ENCODE measurements around the gene STAU1.
"Not testable (repeated sequence)": the region's sequence is repeated elsewhere in the genome, so short reads cannot be mapped to it uniquely, and the experiment has no call there.

STAU1 gene

DNA sequence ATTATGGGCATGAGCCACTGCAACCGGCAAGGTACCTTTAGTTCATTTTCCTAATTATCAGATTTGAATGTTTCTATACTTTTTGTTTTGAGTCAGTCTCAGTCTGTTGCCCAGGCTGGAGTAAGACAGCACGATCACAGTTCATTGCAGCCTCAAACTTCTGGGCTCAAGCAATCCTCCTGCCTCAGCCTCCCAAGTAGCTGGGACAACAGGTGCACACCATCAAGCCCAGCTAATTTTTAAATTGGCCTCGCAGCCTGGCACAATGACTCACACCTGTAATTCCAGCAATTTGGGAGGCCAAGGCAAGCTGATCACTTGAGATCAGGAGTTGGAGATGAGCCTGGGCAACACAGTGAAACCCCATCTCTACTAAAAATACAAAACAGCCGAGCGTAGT lies 24.4 kb downstream of the STAU1 start:
- DNase-seq, result no peak

DNA sequence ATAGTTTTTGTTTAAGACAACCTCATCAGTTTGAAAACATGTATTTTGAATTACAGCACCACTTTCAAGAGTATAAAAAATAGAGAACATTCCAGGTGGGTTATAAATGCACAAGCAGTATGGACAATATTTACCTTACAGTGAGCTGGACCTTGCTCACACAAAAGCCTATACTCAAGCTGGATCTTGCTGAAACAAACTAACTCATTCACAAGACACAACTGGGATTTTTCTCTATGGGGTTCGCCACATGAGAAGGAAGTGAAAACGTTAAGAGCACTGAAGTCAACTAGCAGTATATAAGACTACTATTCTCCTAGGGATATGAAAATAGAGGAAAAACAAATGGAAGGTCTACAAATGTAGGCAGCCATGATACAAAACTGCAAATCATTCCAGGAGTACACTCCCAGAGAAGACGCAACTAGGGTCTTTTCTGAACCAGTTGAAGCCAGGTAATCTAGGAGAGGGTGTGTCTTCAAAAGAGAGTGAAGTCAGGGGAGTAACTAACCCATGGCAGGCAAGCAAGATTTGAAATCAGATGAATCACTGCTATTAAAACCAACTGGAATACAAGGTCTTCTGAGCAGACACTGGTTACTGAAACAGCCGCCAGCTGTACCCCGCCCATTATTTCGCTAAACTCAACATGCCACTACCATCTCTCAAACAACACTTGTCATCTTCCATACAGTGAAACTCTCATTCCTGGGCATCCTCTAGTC lies 26.5 kb downstream of the STAU1 start:
- DNase-seq, result no peak

DNA sequence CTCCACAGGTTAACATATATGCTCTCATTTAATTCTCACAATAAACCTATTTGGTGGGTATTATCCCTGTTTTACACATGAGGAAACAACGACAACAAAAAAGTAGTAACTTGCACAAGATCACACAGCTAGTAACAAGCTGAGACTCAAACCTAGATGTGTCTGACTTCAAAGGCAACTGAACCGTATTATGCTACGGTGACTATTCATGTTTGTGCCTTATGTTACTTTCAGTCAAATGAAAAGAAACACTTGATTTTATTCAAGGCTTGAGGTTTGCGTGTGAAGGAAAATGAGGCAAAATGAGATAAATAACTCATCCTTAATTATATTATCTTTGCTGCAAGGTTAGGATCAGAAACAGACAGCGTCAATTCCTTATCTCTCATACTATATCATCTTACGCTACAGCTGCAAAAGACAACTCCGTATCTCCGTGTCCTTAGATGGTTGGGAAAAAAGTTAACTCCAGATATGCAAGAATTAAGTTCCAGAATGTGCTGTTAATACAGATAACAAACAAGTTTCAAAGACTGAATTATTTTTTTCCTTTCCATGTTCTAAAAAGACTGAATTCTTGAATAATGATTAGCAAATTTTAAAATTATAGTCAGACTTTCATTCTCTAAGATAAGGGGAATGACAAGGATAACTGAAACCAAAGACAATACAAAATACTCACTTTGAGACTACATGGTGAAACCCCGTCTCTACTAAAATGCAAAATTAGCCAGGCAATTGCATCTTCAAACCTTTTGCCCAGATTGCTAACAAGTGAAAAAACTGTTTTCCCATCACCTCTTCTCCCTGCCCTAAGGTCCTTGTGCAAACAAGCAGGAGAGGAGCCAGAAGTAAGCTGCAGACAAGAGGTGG lies 27.8 kb downstream of the STAU1 start:
- no peak for DNase-seq

DNA sequence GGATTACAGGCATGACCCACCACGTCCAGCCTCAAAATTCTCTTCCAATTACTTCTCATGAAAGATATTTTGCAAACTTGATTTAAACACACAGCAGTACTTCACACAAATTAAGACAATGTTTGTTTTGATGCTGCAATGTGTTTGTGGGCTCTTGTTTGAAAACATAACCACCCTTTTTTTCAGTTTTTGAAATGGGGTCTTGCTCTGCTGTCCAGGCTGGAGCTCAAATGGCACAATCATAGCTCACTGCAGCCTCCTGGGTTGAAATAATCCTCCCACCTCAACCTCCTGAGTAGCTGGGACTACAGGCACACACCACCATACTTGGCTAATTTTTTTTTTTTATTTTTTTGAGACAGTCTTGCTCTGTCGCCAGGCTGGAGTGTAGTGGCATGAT lies 31.0 kb downstream of the STAU1 start:
- DNase-seq, result no peak

DNA sequence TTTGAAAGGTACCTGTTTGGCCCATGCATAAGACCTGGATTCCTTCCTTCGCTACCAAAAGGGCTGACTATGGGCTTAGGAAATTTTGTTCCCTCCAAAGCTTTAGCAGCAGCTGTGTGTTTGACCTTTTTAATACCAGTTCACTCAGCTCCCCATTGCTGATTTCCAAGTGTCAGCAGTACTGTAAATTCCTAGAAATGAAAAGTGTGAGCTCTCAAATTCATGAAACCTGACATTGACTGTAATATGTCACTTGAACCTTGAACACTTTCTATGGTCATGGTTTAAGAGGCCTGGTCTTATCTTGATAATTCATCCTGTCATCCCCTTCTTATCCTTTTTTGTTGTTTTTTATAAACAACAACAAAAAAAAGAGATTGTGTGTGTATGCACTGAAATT lies 31.7 kb downstream of the STAU1 start:
- no peak for DNase-seq

DNA sequence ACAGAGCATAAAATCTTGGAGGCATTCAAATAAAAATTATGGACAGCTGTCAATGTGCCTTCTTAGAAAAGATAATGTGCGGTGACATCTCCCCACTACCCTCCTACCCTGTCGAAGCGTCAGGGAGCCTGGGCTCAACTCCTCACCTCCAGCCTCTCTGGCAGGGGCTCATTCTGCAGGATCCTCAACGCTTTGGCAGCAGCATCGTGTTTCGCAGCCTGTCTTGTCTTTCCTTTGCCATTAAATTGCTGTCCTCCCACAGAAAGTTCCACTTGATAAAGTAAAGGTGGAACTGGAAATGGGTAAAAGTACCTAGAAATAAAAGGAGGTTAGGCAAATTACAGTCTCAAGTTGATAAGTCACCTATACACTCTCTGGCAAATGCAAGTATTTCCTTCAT lies 36.7 kb downstream of the STAU1 start:
- DNase-seq, result no peak

DNA sequence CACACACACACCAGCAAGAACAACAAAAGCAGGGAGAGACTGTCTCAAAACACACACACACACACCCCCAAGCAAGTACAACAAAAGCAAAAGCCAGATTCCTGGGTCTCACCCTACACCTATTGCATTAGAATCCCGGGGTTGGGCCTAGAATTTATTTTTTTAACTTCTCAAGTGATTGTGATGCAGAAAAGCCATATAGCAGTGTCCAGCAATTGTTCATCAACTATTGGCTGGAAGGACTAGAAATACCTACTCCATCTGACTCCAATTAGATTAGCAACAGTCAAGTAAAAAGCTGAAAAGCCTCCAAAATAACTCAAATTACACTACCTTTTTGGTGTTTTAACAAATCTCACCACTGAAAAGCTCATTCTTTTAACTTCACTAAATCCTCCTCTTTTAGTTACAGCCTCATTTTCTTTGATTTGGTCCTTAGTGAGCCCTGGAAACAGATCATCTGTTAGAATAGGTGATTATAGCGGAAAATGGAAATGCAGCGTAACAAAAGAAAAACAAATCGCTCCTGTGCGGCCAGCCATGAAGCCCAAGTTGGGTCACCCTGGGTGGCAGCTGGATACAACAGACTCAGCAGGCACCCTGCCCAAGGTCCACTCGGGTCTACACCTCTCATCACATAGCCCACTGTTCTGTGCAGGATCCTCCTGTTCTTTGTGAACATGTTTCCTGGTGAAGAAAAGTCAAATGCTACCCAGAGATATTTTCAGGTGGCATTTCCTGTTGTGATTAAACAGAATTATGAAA lies 38.7 kb downstream of the STAU1 start:
- no peak for DNase-seq

DNA sequence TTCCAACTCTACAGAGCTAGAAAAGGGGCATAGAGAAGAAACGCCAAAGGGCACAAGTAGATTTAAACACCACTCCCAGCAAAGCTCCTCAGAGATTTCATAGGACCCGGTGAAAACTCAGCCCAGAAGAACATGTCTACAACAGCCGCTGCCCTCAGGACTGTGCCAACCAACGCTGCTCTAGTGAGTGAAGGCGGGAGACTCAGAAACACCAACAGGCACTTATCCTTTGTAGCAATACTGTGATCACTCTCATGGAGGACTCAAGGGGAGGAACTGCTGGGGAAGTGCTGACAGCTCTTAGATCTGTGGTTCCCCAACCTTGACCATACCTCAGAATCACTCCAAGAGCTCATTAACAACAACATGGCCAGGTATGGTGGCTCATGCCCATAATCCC lies 39.5 kb downstream of the STAU1 start:
- DNase-seq, result no peak

DNA sequence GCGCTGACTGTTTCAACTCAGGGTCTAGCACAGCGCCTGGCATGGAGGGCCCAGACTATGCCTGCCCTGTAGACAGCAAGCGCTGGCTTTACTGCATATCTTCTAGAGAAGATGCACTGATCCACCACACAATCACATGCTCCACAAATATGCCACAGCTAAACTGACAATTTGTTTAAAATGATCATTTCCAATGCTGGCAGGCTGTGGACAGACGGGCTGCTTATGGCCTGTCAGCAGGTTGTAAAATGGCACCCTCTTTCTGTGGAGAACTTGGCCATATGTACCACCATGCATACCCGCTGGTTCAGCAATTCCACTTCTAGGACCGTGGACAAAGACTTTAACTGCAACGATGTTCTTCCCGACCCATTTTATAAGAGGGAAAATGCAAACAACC lies 40.8 kb downstream of the STAU1 start:
- no peak for DNase-seq

DNA sequence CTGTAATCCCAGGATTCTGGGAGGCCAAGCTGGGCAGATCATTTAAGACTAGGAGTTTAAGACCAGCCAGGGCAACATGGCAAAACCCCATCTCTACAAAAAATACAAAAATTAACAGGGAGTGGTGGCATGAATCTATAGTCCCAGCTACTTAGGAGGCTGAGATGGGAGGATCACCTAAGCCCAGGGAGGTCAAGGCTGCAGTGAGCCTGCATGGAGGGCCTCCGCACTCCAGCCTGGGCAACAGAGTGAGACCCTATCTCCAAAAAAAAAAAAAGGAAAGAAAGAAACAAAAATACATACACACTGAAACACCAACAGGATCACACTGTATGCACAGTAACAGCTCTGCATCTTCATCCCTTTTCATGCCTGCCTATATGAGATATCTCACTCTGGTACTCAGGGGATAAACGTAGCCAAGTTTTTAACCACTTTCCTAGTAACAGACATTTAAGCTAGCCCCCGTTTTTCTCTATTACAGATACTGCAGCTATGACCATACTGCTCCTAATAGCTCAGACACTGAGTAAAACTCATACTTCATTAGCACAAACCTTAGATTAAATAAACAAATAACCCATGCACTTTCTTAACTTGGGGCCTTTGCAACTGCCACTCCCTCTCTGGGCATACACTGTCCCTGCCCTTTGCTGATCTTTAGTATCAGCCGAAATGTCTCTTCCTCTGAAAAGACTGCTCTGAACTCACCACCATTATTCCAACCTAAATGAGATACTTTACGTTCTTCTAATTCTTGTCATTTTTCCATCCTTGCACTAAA lies 41.5 kb downstream of the STAU1 start:
- no peak for DNase-seq

DNA sequence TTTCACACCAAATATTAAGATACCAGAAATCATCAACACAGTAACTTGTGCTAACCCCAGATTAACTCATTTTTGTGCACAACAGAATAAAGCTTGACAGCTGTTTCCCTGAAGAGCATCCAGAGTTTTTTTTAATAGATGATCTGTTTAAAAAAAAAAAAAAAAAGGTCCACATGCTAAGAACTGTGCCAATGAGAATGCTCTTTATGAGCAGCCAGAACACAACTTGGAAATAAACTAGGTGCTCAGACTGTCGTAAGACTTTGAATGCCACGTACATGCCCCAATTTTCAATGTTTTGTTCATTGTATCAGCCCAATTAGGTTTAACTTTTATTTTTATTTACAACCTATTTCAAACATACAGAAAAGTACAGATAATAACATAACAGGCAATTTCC lies 47.3 kb downstream of the STAU1 start:
- no peak for DNase-seq

DNA sequence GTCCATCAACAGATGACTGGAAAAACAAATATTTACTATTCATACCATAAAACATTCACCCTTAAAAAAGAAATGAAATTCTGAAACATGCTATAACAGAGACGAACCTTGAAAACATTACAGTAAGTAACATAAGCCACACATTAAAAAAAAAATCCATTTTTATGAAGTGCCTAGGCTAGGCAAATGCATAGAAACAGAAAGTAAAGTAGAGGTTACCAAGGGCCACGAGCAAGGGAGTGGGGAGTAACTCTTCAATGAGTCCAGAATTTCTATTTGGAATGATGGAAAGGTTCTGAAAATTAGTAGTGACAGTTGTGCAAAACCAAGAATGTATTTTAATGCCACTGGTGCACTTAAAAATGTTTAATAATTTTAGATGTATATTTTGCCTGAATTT lies 47.7 kb downstream of the STAU1 start:
- no peak for DNase-seq

DNA sequence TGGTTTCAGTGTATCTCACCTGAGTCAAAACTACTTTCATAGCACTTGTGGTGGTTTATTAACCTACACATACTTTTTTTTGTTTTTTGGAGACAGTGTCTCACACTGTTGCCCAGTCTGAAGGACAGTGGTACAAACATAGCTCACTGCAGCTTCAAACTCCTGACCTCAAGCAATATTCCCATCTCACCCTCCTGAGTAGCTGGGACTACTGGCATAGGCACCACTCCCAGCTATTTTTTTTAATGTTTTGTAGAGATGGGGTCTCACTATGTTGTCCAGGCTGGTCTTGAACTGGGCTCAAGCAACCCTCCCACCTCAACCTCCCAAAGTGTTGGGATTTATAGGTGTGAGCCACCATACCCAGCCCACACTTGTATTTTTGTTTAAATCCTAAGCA lies 49.7 kb downstream of the STAU1 start:
- no peak for DNase-seq

DNA sequence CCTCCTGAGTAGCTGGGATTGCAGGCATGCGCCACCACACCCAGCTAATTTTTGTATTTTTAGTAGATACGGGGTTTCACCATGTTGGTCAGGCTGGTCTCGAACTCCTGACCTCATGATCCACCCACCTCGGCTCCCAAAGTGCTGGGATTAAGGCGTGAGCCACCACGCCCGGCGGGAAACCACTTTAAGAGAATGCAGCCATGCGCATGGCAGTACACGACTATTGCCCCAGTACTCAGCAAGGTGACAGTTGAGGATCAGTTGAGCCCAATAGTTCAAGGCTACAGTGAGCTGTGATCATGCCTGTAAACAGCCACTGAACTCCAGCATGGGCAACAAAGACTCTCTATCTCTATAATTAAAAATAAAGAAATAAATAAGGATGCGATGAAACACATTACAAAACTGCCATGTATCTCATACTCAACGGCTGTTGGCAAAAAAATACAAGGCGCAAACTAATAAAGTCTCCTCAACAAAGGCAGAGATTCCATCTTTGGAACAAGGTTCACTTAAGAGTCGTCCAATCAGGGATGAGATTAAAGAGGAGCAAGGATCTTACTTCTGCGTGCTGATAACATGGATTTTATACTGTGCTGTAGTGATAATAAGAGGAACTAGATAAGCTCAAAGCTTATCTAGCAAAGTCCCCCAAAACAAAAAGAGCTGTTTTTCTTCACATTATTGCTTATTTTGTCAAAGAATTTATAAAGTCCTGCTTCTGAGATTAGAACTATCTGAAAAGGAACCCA lies 51.1 kb downstream of the STAU1 start:
- DNase-seq, result no peak

DNA sequence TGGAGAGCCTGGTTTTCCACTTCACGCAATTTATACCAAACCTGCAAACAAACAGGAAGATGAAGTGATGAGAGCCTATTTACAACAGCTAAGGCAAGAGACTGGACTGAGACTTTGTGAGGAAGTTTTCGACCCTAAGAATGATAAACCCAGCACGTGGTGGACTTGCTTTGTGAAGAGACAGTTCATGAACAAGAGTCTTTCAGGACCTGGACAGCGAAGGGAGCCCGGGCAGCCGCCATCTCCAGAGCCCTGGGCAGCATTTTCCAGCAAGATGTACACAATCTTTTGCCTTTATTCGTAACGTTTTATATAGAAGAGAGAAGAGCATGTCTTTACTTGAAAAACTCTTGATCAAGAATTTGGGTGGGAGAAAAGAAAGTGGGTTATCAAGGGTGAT lies 53.3 kb downstream of the STAU1 start:
- DNase-seq, result not testable (repeated sequence)

DNA sequence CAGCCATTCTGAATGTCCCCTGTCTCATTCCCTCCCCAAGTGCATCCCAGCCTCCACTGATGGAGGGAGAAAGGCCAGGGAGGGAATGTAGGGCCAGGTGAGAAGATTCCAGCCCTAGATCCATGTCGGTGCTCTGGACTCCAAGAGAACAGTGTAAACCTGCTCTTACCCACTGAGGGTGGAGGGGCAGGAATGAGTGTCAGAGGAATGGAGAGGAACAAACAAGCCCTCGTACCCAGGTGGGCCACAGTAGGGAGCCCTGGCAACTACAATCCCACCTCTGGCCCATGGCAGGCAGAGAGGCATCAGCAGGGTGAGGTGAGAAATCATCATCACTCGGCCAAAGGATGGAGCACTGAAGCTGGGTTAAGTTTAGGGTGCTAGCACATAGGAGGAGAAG lies 54.6 kb downstream of the STAU1 start:
- no peak for DNase-seq

DNA sequence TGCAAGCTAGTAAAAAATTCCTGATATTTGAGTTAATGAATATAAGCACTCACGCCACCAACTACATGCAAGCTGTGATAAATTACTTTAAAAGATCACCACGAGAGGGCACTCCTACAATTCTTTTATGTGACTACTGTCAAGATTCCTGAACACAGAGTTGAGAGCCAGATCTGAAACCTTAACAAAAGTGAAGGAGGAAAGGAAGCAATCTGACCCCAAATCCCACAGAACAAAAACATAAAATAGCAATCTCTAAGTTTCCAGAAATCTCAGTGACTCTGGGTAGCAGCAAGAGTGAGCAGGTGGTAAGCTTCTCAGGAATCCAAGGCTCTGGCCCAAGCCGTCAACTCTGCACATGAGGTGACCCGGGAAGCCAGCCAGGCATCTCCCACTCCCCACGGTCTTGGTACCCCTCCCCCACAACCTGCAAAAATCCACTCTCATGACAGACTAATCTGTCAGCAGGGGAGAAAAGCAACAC lies 55.1 kb downstream of the STAU1 start:
- no peak for DNase-seq

DNA sequence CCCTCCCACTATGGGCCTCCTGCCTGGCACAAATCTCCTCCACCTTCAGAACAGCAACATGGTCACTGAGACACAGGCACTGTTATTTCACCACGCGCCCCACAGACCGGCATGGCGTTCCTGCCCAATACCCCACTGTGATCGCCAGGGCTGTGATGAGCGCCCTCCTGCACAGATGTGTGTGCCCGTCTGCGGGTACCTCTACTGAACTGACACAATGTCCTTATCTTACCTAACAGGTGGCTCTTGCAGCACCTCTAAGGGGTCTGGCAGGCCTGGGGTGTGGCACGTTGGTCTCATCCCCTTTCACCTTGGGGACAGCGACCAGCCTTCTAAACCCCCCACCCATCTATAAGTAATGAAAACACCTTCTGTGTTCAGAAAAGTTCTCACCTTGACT lies 64.2 kb downstream of the STAU1 start:
- DNase-seq, result no peak

DNA sequence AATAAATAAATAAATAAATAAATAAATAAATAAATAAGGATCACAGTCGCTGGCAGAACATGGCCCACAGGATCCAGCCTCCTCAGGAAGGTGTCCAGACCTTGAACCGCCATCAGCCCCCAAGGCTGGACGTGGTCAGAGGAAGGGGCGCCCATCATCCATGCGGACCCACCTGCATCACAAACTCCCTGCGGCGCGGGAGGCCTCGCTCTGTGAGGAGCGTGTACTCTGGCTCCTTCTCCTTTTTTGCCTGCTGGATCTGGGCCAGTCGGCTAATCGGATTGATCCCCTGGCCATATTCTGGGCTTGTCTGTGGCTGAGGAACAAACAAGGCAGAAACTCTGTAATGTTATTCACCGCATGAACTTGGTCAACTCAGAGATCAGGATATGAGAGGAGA lies 65.2 kb downstream of the STAU1 start:
- no peak for DNase-seq

DNA sequence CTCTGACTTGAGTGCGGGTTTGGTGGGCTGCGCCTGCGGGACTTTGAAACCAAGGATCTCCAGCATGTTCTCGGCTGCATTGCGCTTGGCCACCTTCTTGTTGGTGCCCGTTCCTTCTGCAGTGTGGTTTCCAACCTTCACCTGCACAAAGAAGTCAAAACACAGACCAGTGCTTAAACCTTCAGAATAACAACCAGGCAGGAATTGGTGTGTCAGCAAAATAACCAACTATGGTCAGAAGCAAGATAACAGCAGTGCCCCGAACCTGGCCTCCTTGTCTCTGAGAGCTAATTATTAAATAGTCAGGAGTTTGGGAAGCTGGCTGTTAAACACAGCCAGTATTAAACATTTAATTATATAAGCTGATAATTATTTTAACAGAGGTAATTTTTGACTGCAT lies 68.1 kb downstream of the STAU1 start:
- DNase-seq, result no peak

DNA sequence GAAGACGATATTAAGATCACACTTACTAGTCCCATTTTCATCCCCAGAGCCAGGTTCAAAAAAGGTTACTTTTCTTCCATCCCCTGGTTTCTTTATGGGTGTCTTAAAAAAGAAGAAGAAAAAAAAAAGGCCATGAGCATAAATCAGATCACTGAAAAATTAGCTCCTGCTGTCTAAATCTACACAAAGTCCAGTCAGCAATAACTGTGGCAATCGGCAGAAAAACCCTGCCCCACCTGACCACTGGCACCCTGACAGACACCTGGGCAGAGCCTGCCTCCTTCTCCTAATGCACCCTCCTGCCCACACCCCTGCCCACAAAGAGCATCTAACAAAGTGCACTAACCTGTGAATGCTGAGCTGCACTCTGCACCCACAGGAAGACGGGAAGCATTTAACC lies 69.8 kb downstream of the STAU1 start:
- no peak for DNase-seq

DNA sequence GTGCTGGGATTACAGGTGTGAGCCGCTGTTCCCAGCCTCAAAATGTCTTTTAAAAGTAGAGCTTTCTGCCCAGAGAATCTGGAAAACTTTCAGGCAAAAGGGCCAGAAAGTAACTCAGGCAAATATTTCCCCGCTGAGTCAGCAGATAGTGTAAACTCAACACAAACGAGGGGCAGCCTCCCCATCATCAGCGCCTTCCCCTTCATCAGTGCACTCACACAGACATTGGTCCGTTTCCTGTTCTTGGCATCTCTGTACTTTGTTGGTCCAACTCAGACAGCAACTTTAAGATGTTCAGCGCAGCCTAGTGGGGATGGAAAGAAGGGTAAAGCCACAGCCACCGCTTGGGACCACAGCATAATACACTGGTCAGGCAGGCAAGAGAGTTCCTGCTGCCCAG lies 72.6 kb downstream of the STAU1 start:
- no peak for DNase-seq
